ENCODE measurements around the gene ARID4B. TPM values are rescaled to one million over a fixed set of nuclear protein-coding genes. Genes with fewer than 3 reads are reported as not detected.
"Not testable (repeated sequence)": the region's sequence is repeated elsewhere in the genome, so short reads cannot be mapped to it uniquely, and the experiment has no call there.

ARID4B gene
- total RNA-seq, 1 experiment from 2014 or later = 28.3 TPM

- Histone ChIP-seq H3K27me3 (replicated peaks) (no peaks in the 10 kb centered on the region), H3K36me3 (peaks cover 23% of the 10 kb centered on the region), H3K27ac (no peak overlapping the region), H3K4me3 (no peak overlapping the region), H3K4me1 (replicated peaks) (peaks cover 12% of the 10 kb centered on the region), H3K9me3 (replicated peaks) (no peaks in the 10 kb centered on the region)
- DNase-seq (ENCODE audit: low read depth in 1 of 2, low spot score in 2 of 2) = no peak
Measured at GRCh38 chr1:235262539-235262938, 65.4 kb downstream of the ARID4B start.

GRCh38 chr1:235261243-235261642 is 66.7 kb downstream of the ARID4B start:
- no peak for DNase-seq (ENCODE audit: low read depth in 1 of 2, low spot score in 2 of 2)
- Histone ChIP-seq H3K36me3 (peaks cover 23% of the 10 kb centered on the region), H3K9me3 (replicated peaks) (no peaks in the 10 kb centered on the region), H3K27me3 (replicated peaks) (no peaks in the 10 kb centered on the region), H3K4me1 (replicated peaks) (peaks cover 9% of the 10 kb centered on the region), H3K27ac (no peak overlapping the region), H3K4me3 (no peak overlapping the region)

- Histone ChIP-seq H3K9me3 (replicated peaks) (no peaks in the 10 kb centered on the region), H3K27me3 (replicated peaks) (no peaks in the 10 kb centered on the region), H3K36me3 (peaks cover 23% of the 10 kb centered on the region), H3K27ac (no peak overlapping the region), H3K4me1 (replicated peaks) (no peaks in the 10 kb centered on the region), H3K4me3 (no peak overlapping the region)
- DNase-seq (ENCODE audit: low read depth in 1 of 2, low spot score in 2 of 2) = no peak
Measured at GRCh38 chr1:235259133-235259778, 68.7 kb downstream of the ARID4B start.

- H3K4me3 ChIP-seq; DNase-seq (ENCODE audit: low read depth in 1 of 2, low spot score in 2 of 2); H3K4me1 ChIP-seq (replicated peaks); H3K27me3 ChIP-seq (replicated peaks); H3K9me3 ChIP-seq (replicated peaks); H3K27ac ChIP-seq: not testable (repeated sequence)
- peaks cover 23% of the 10 kb centered on the region for H3K36me3 ChIP-seq
Measured at GRCh38 chr1:235258068-235258467, 69.9 kb downstream of the ARID4B start.

- H3K4me1 ChIP-seq (replicated peaks) = no peaks in the 10 kb centered on the region
- H3K9me3 ChIP-seq (replicated peaks) = no peaks in the 10 kb centered on the region
- peaks cover 17% of the 10 kb centered on the region for H3K36me3 ChIP-seq
- no peak for DNase-seq (ENCODE audit: low read depth in 1 of 2, low spot score in 2 of 2)
- no peak overlapping the region for H3K27ac ChIP-seq
- no peaks in the 10 kb centered on the region for H3K27me3 ChIP-seq (replicated peaks)
- no peak overlapping the region for H3K4me3 ChIP-seq
Measured at GRCh38 chr1:235254721-235255120, 73.3 kb downstream of the ARID4B start.

- no peak overlapping the region for H3K27ac ChIP-seq
- H3K27me3 ChIP-seq (replicated peaks) = no peaks in the 10 kb centered on the region
- DNase-seq (ENCODE audit: low read depth in 1 of 2, low spot score in 2 of 2) = peak; percentile 48 to 72
- no peaks in the 10 kb centered on the region for H3K4me1 ChIP-seq (replicated peaks)
- no peaks in the 10 kb centered on the region for H3K9me3 ChIP-seq (replicated peaks)
- H3K4me3 ChIP-seq = no peak overlapping the region
- peaks cover 5% of the 10 kb centered on the region for H3K36me3 ChIP-seq
Measured at GRCh38 chr1:235253219-235253962, 74.6 kb downstream of the ARID4B start.

GRCh38 chr1:235250430-235250829 is 77.5 kb downstream of the ARID4B start:
- Histone ChIP-seq H3K9me3 (replicated peaks) (no peaks in the 10 kb centered on the region), H3K27ac (no peak overlapping the region), H3K4me1 (replicated peaks) (no peaks in the 10 kb centered on the region), H3K27me3 (replicated peaks) (no peaks in the 10 kb centered on the region), H3K36me3 (peaks cover 13% of the 10 kb centered on the region), H3K4me3 (no peak overlapping the region)
- DNase-seq (ENCODE audit: low read depth in 1 of 2, low spot score in 2 of 2) = no peak

GRCh38 chr1:235246022-235246948 is 81.7 kb downstream of the ARID4B start:
- no peak overlapping the region for H3K4me3 ChIP-seq
- no peaks in the 10 kb centered on the region for H3K4me1 ChIP-seq (replicated peaks)
- no peak overlapping the region for H3K27ac ChIP-seq
- no peaks in the 10 kb centered on the region for H3K9me3 ChIP-seq (replicated peaks)
- no peaks in the 10 kb centered on the region for H3K27me3 ChIP-seq (replicated peaks)
- DNase-seq (ENCODE audit: low read depth in 1 of 2, low spot score in 2 of 2) = no peak
- peaks cover 20% of the 10 kb centered on the region for H3K36me3 ChIP-seq

GRCh38 chr1:235244974-235245592 is 82.9 kb downstream of the ARID4B start:
- peaks cover 3% of the 10 kb centered on the region for H3K4me1 ChIP-seq (replicated peaks)
- H3K9me3 ChIP-seq (replicated peaks) = no peaks in the 10 kb centered on the region
- no peak for DNase-seq (ENCODE audit: low read depth in 1 of 2, low spot score in 2 of 2)
- H3K27me3 ChIP-seq (replicated peaks) = no peaks in the 10 kb centered on the region
- no peak overlapping the region for H3K27ac ChIP-seq
- H3K36me3 ChIP-seq = peaks cover 22% of the 10 kb centered on the region
- no peak overlapping the region for H3K4me3 ChIP-seq

GRCh38 chr1:235240960-235241359 is 87.0 kb downstream of the ARID4B start:
- Histone ChIP-seq H3K4me3 (no peak overlapping the region), H3K4me1 (replicated peaks) (peaks cover 6% of the 10 kb centered on the region), H3K27ac (no peak overlapping the region), H3K36me3 (peaks cover 25% of the 10 kb centered on the region), H3K27me3 (replicated peaks) (no peaks in the 10 kb centered on the region), H3K9me3 (replicated peaks) (no peaks in the 10 kb centered on the region)
- DNase-seq (ENCODE audit: low read depth in 1 of 2, low spot score in 2 of 2) = no peak

- DNase-seq (ENCODE audit: low read depth in 1 of 2, low spot score in 2 of 2) = peak in 1 of 2 experiments; percentile 28
- Histone ChIP-seq H3K4me3 (no peak overlapping the region), H3K4me1 (replicated peaks) (peaks cover 6% of the 10 kb centered on the region), H3K36me3 (peaks cover 22% of the 10 kb centered on the region), H3K9me3 (replicated peaks) (no peaks in the 10 kb centered on the region), H3K27ac (peak overlapping the region; percentile 23; the same call in 1 of the 2 replicates), H3K27me3 (replicated peaks) (no peaks in the 10 kb centered on the region)
Measured at GRCh38 chr1:235239851-235240250, 88.1 kb downstream of the ARID4B start.

- no peak for DNase-seq (ENCODE audit: low read depth in 1 of 2, low spot score in 2 of 2)
- Histone ChIP-seq H3K36me3 (peaks cover 21% of the 10 kb centered on the region), H3K4me3 (no peak overlapping the region), H3K4me1 (replicated peaks) (peaks cover 6% of the 10 kb centered on the region), H3K27me3 (replicated peaks) (no peaks in the 10 kb centered on the region), H3K9me3 (replicated peaks) (no peaks in the 10 kb centered on the region), H3K27ac (no peak overlapping the region)
Measured at GRCh38 chr1:235238558-235238957, 89.4 kb downstream of the ARID4B start.

GRCh38 chr1:235236128-235236527 is 91.9 kb downstream of the ARID4B start:
- Histone ChIP-seq H3K9me3 (replicated peaks) (no peaks in the 10 kb centered on the region), H3K27ac (no peak overlapping the region), H3K4me1 (replicated peaks) (peaks cover 6% of the 10 kb centered on the region), H3K36me3 (peaks cover 30% of the 10 kb centered on the region), H3K4me3 (no peak overlapping the region), H3K27me3 (replicated peaks) (no peaks in the 10 kb centered on the region)
- DNase-seq (ENCODE audit: low read depth in 1 of 2, low spot score in 2 of 2) = no peak
